HS-5 (cell line): Measurements from ENCODE around the gene ANO4.
"Not testable (repeated sequence)": the region's sequence is repeated elsewhere in the genome, so short reads cannot be mapped to it uniquely, and the experiment has no call there.

ENCODE experiments used
- DNase-seq: peaks from one replicate; pipeline ENCODE4 v3.0.0-alpha.2; 2012; ENCODE audit warnings: low read depth

Gene ANO4

GRCh38 chr12:101097829-101098580 lies 303.4 kb downstream of the ANO4 start:
- DNase-seq: no peak

- DNase-seq: no peak
Observed at GRCh38 chr12:101107032-101107763, 312.6 kb downstream of the ANO4 start.

DNA sequence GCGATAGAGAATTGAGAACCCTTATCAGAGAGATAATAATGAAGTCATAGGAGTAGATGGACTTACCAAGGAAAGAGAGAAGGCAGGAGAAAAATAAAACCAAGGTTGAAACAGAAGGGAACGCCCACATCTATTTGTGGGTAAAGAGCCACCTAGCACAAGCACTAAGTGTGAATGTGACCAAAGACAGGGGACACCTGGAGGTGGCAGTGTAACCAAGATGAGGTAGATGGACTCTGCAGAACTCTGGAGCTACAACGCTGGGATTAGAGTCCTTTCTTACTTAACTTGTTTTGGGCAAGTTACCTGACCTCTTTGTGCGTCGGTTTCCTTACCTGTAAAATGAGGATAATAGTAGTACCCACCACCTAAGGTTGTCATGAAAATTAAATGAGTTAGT lies 313.6 kb downstream of the ANO4 start:
- DNase-seq: no peak

- DNase-seq: no peak
Observed at GRCh38 chr12:101110866-101111265, 316.3 kb downstream of the ANO4 start.

DNA sequence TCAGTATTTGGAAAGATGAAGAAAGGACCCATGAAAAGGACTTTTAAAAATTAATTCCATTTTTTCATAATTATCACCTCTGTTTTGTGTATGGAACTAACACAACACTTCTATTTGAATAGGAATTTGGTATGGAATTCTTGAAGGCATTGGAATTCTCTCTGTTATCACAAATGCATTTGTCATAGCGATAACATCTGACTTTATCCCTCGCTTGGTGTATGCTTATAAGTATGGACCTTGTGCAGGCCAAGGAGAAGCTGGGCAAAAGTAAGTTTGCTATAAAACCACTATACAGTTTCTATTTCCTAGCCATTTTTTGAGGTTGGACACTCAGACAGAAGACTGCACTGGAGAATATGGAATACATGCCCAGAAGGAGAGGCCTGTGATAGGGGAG lies 316.9 kb downstream of the ANO4 start:
- DNase-seq: no peak

DNA sequence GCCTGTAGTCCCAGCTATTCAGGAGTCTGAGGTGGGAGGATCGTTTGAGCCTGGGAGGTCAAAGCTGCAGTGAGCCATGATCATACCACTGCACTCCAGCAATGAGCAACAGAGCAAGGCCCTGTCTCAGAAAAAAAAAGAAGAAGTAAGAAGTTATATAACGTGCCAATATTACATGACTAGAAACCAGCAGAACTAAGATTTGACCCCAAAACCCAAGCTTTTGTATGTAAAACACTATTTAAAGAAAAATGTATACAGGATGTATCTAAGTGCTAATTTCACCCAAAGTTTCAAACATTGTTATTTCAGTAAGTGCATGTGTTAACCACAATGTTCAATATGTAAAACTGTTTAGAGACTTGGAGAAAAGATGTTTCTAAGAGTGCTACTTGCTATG lies 320.8 kb downstream of the ANO4 start:
- no peak for DNase-seq

- DNase-seq: no peak
Observed at GRCh38 chr12:101116911-101117310, 322.3 kb downstream of the ANO4 start.

DNA sequence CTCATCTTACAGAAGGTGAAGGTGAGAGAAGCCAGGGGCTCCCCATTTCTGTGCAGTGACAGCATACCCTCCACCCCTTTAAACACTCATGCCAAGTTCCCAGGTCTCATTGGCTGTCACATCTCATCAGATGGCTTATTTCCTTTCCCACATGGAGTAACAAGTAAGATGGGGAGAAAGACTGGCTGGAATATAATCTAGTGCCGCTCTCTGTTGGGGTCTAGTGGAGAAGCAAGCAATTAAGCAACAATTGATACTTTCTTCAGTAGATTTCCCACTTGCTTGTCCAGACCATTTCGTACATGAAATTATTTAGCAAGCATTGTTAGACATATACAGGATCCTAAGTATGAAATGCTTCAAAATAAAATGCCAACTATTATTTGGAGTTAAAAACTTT lies 323.3 kb downstream of the ANO4 start:
- DNase-seq: no peak

GRCh38 chr12:101127521-101128219 lies 333.1 kb downstream of the ANO4 start:
- peak; percentile 45 for DNase-seq

- not testable (repeated sequence) for DNase-seq
Observed at GRCh38 chr12:101145777-101146431, 351.3 kb downstream of the ANO4 start.

DNA sequence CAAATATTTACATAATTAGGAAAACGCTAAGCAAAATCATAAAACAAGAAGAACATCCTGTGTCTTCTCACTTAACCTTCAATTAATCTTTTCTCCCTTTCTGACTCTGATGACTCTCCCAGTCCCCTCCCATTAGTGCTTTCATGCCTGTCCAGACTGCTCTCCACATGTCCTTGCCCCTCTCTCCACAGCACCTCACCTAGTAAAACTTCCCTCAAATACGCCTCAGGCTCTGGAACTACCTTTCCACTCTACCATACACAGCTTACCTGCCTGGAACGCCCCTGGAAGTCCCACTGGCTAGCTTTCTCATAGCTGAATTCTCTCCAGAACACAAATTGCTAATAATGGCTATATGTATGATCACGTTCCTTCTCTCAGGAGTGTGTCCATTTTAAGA lies 370.7 kb downstream of the ANO4 start:
- DNase-seq: no peak

DNA sequence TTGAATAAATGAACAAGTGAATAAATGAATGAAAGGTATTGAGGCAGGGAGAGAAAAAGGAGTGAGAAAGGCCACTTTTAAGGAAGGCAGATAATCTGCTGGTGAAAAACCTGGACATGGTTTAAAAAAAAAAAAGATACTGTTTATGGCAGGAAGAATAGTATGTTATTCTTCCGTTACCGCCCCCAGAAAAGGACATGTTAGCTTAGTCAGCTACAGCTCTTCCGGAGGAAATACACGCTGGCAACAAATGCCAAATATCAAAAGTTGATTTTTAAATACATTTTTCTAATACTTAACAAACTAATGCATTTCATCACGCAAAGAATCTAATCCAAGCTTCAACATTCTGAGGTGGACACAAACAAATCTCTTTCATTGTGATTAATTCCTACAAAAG lies 372.3 kb downstream of the ANO4 start:
- DNase-seq: no peak

DNA sequence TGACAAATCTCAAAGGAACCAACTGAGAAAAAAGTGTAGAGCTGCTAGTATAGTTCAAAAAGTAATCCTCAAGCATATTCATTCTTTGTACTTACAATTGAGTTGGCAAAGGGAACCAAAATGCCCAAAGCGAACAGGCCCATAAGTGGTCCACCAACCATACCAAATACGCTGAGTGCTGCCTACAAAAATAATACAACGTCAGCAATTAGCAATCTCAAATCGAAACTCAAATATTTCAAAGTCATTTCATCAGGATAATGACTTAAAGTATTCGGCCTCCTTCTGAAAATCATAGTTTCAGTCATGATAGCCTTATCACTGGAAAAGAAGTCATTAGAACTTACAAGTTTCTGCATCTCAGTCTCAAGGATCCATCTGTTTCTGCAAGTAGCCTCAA lies 373.4 kb downstream of the ANO4 start:
- DNase-seq: no peak

DNA sequence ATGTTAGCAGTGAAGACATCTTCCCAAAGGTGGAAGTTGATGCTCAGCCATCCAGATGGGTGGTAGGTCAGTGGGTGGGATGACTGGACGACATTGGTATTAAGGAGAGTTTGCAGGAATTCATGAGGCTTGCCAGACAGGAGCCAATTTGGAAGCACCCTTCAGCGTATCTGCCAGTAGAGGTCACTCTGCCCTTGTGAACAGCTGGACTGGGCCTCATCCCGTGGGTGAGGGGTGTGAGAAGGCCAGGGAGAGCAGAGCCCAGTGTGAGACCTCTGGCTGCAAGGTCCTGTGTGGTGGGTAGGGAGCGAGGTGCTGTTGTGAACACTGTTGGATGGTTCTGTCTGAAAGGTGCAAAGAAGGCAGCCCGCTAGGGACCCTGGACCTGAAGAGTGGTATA lies 377.7 kb downstream of the ANO4 start:
- DNase-seq: no peak

GRCh38 chr12:101173197-101173749 lies 378.7 kb downstream of the ANO4 start:
- DNase-seq: no peak

- no peak for DNase-seq
Observed at GRCh38 chr12:101174541-101174940, 380.0 kb downstream of the ANO4 start.
